Natural killer cell (primary cell): ENCODE measurements around the gene INSYN2A. TPM values are rescaled to one million over a fixed set of nuclear protein-coding genes. Genes with fewer than 3 reads are reported as not detected.

Experiments used
- ATAC-seq, 3 donors: fragments of 150-1000 bp in 2 of 3; fragments of 200-7000 bp in 1 of 3; cut with Tn5 transposase; 1 replicate in 1 of 3; 2 replicates in 2 of 3; pipeline ENCODE4 v1.10.0; 2021; ENCODE audit warnings: mild to moderate bottlenecking in 2 of 3, moderate library complexity in 2 of 3
- DNase-seq, 2 donors: peaks; one replicate each; pipeline versions ENCODE4 v3.0.0 to v3.0.0-alpha.2; 2013 to 2021; ENCODE audit warnings: mixed read lengths in 1 of 2
- H3K27ac ChIP-seq: one replicate; pipeline ENCODE4 v1.5.1; 2013; ENCODE audit warnings: mild to moderate bottlenecking, low read length
- H3K27me3 ChIP-seq: one replicate; pipeline ENCODE4 v1.6.1; 2013; ENCODE audit warnings: low read length; ENCODE audit not compliant: control insufficient read depth, insufficient read depth
- H3K36me3 ChIP-seq: one replicate; pipeline ENCODE4 v1.6.1; 2013; ENCODE audit warnings: low read length; ENCODE audit not compliant: control insufficient read depth, insufficient read depth
- H3K4me1 ChIP-seq: one replicate; pipeline ENCODE4 v1.6.1; 2013; ENCODE audit warnings: low read length; ENCODE audit not compliant: control insufficient read depth, insufficient read depth
- H3K4me3 ChIP-seq: one replicate; pipeline ENCODE4 v1.5.1; 2013; ENCODE audit warnings: low read length
- H3K9me3 ChIP-seq: one replicate; pipeline ENCODE4 v1.6.1; 2013; ENCODE audit warnings: low read length; ENCODE audit not compliant: control insufficient read depth, insufficient read depth
- H3K27ac Mint-ChIP-seq, 2 donors: one replicate each; pipeline ENCODE4 v1.8.0; 2022; ENCODE audit warnings: mild to moderate bottlenecking in 2 of 2, mixed read lengths in 2 of 2, moderate library complexity in 1 of 2
- H3K27me3 Mint-ChIP-seq, 2 donors: one replicate each; pipeline ENCODE4 v1.8.0; 2022; ENCODE audit warnings: low read depth in 2 of 2, mixed read lengths in 2 of 2
- H3K36me3 Mint-ChIP-seq: one replicate; pipeline ENCODE4 v1.8.0; 2022; ENCODE audit warnings: mixed read lengths
- H3K4me1 Mint-ChIP-seq, 2 donors: one replicate each; pipeline ENCODE4 v1.8.0; 2022; ENCODE audit warnings: mixed read lengths in 2 of 2
- H3K4me3 Mint-ChIP-seq: one replicate; pipeline ENCODE4 v1.8.0; 2022; ENCODE audit warnings: mild to moderate bottlenecking, moderate library complexity, mixed read lengths
- H3K9me3 Mint-ChIP-seq, 2 donors: one replicate each; pipeline ENCODE4 v1.8.0; 2022; ENCODE audit warnings: mixed read lengths in 2 of 2
- WGBS: methylation state at CpG from one replicate; pipeline ENCODE4 v1.1.7; 2013; ENCODE audit warnings: missing lambda C conversion rate; ENCODE audit not compliant: insufficient coverage; 5-methylcytosine and 5-hydroxymethylcytosine counted together
- intact Hi-C: fragments of 100-400 bp; cut with micrococcal nuclease; formaldehyde crosslinking; loops from one replicate; pipeline ENCODE4 v1.14.2; 2022
- total RNA-seq, 4 donors: library from RNA; stranded (reverse); fragments of 120-200 nt in 1 of 4; gene quantifications; one replicate each; pipeline versions ENCODE4 v1.2.3 to v1.2.4, GENCODE V29; 2013 to 2022
- TF ChIP-seq, protein P1 (sequence below): fragments of 200-600 bp; IDR thresholded peaks from one replicate; pipeline ENCODE4 v1.8.0; 2022; ENCODE audit warnings: antibody characterized with exemption

INSYN2A gene
- total RNA-seq, 3 donors from 2014 or later (not counting 1 experiment from before 2014, with no cell fraction given), result not detected

DNA sequence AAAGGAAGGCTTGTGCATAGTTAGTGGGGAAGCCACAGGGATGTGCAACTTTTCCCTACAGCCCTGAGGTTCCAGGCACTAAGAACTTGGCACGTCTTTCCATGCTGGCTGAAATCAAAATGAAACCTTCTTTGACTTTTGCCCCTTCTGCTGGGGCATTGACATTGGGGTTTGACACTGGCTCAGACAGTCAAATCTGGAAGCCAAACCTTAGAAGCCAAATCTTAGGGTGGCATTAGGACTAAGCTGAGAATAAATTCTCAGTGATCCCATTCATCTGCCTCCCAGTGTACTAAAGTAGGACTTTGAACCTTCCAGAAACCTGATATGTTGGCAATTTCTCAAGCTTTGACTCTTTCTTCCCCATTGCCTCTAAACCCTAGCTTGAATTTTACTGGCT, 31.3 kb upstream of the INSYN2A start:
- Histone ChIP-seq H3K27me3 (no peaks in the 10 kb centered on the region), H3K4me3 (no peak overlapping the region), H3K4me1 (no peaks in the 10 kb centered on the region), H3K9me3 (no peaks in the 10 kb centered on the region), H3K27ac (no peak overlapping the region), H3K36me3 (no peaks in the 10 kb centered on the region)
- Mint-ChIP-seq H3K27ac (no peak overlapping the region), H3K4me1 (no peaks in the 10 kb centered on the region), H3K9me3 (no peaks in the 10 kb centered on the region), H3K36me3 (no peaks in the 10 kb centered on the region), H3K27me3 (peaks cover 7 to 41% of the 10 kb centered on the region in 2 donors), H3K4me3 (no peak overlapping the region)
- TF ChIP-seq, protein P1, sequence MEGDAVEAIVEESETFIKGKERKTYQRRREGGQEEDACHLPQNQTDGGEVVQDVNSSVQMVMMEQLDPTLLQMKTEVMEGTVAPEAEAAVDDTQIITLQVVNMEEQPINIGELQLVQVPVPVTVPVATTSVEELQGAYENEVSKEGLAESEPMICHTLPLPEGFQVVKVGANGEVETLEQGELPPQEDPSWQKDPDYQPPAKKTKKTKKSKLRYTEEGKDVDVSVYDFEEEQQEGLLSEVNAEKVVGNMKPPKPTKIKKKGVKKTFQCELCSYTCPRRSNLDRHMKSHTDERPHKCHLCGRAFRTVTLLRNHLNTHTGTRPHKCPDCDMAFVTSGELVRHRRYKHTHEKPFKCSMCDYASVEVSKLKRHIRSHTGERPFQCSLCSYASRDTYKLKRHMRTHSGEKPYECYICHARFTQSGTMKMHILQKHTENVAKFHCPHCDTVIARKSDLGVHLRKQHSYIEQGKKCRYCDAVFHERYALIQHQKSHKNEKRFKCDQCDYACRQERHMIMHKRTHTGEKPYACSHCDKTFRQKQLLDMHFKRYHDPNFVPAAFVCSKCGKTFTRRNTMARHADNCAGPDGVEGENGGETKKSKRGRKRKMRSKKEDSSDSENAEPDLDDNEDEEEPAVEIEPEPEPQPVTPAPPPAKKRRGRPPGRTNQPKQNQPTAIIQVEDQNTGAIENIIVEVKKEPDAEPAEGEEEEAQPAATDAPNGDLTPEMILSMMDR, result no peak
- intact Hi-C loops, result no loop called here
- no peak for ATAC-seq
- no peak for DNase-seq
- WGBS, result 95% methylated on average over 1 of the region's 1 CpG

DNA sequence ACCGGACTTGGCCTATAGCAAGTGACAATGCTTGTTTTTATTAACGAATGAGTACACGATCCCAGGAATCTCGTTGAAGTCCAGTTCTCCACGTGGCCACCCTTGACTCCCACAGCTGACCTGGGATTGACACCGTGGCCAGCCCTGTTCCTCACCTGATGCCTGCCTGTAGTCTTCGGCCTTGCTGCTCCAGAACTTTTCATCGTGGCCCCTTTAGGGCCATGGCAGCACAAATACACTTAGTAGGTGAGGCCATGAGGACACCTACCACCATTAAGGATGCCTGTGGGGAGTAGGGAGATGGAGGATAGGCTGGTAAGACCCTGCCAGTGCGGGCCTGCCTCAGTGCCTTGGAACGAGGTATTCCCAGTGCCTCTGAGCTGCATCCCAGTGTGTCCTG, 30.6 kb upstream of the INSYN2A start:
- DNase-seq (no peak), ATAC-seq (no peak)
- no peak overlapping the region for H3K27ac ChIP-seq
- H3K4me3 ChIP-seq, result no peak overlapping the region
- H3K4me1 ChIP-seq, result no peaks in the 10 kb centered on the region
- Mint-ChIP-seq H3K27me3 (peaks cover 7 to 45% of the 10 kb centered on the region in 2 donors), H3K4me3 (no peak overlapping the region), H3K4me1 (no peaks in the 10 kb centered on the region), H3K9me3 (no peaks in the 10 kb centered on the region), H3K27ac (no peak overlapping the region), H3K36me3 (no peaks in the 10 kb centered on the region)
- 88% methylated on average over 10 of the region's 10 CpGs for WGBS
- intact Hi-C loops, result no loop called here
- no peaks in the 10 kb centered on the region for H3K9me3 ChIP-seq
- H3K27me3 ChIP-seq, result no peaks in the 10 kb centered on the region
- no peaks in the 10 kb centered on the region for H3K36me3 ChIP-seq
- TF ChIP-seq, protein P1, result no peak

DNA sequence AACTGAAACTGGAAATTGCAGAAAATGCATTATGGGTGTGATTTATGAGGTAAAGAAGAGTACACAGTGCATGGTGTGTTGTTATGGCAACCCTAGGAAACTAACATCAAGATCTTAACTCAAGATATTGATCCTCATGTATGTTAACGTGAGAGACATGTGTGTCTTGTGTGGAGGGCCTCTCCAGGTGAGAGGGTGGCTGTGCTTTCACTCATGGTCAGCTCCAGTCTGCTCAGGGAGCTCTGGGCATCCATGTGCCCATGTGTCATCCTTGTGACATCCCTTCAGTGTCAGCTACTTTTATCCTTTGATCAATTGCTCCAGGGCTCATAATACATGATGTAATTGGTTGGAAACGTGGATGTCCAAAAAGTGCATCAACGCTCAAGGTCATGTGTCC, 24.9 kb upstream of the INSYN2A start:
- intact Hi-C loops, result no loop called here
- H3K4me1 Mint-ChIP-seq, result no peaks in the 10 kb centered on the region
- DNase-seq (no peak), ATAC-seq (no peak)
- Histone ChIP-seq H3K4me3 (no peak overlapping the region), H3K4me1 (no peaks in the 10 kb centered on the region), H3K27ac (no peak overlapping the region), H3K27me3 (no peaks in the 10 kb centered on the region), H3K36me3 (no peaks in the 10 kb centered on the region), H3K9me3 (no peaks in the 10 kb centered on the region)
- H3K9me3 Mint-ChIP-seq, result no peaks in the 10 kb centered on the region
- TF ChIP-seq, protein P1, result no peak
- no peak overlapping the region for H3K4me3 Mint-ChIP-seq
- H3K27me3 Mint-ChIP-seq, result peaks cover 9 to 30% of the 10 kb centered on the region in 2 donors
- H3K36me3 Mint-ChIP-seq, result no peaks in the 10 kb centered on the region
- WGBS, result 66% methylated on average over 3 of the region's 3 CpGs
- H3K27ac Mint-ChIP-seq, result no peak overlapping the region

DNA sequence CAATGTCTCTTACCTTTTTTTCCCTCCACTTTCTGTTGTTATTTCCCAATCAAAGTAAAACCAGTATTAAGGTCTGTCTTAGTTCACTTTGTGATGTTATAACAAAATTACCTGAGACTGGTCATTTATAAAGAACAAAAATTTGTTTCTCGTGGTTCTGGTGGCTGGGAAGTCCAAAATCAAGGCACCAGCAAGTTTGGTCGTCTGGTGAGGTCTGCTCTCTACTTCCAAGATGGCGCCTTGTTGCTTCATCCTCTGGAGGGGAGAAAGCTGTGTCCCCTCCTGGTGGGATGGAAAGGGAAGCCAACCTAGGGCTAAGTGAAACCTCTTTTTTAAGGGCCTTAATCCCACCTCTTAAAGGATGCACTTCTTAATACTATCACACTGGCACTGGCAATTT, 22.3 kb upstream of the INSYN2A start:
- no peak for ATAC-seq
- H3K27ac ChIP-seq, result no peak overlapping the region
- H3K4me3 ChIP-seq, result no peak overlapping the region
- TF ChIP-seq, protein P1, result no peak
- Mint-ChIP-seq H3K4me3 (no peak overlapping the region), H3K36me3 (no peaks in the 10 kb centered on the region), H3K4me1 (no peaks in the 10 kb centered on the region), H3K27ac (no peak overlapping the region), H3K27me3 (peaks cover 15 to 52% of the 10 kb centered on the region in 2 donors), H3K9me3 (no peaks in the 10 kb centered on the region)
- 95% methylated on average over 3 of the region's 3 CpGs for WGBS
- no peaks in the 10 kb centered on the region for H3K9me3 ChIP-seq
- H3K27me3 ChIP-seq, result no peaks in the 10 kb centered on the region
- DNase-seq, result no peak
- intact Hi-C loops, result no loop called here
- H3K4me1 ChIP-seq, result no peaks in the 10 kb centered on the region
- H3K36me3 ChIP-seq, result no peaks in the 10 kb centered on the region
